NK-92 (cell line): ENCODE measurements around the gene NKX6-2.
"Not testable (repeated sequence)": the region's sequence is repeated elsewhere in the genome, so short reads cannot be mapped to it uniquely, and the experiment has no call there.

Experiments used
- DNase-seq: peaks from one replicate; lab custom pipeline; 2025; ENCODE audit not compliant: unreplicated experiment; lab: John Stamatoyannopoulos, UW

NKX6-2 gene

GRCh38 chr10:132761395-132762060 is 24.4 kb downstream of the NKX6-2 start:
- DNase-seq, result no peak

GRCh38 chr10:132758865-132759264 is 27.1 kb downstream of the NKX6-2 start:
- DNase-seq, result no peak

- DNase-seq, result no peak
Measured at GRCh38 chr10:132757171-132757570, 28.8 kb downstream of the NKX6-2 start.

GRCh38 chr10:132756591-132756990 is 29.4 kb downstream of the NKX6-2 start:
- no peak for DNase-seq

- no peak for DNase-seq
Measured at GRCh38 chr10:132755166-132755711, 30.7 kb downstream of the NKX6-2 start.

GRCh38 chr10:132754071-132754470 is 31.9 kb downstream of the NKX6-2 start:
- DNase-seq, result no peak

GRCh38 chr10:132753596-132753995 is 32.4 kb downstream of the NKX6-2 start:
- DNase-seq, result no peak

- DNase-seq, result no peak
Measured at GRCh38 chr10:132752961-132753360, 33.0 kb downstream of the NKX6-2 start.

- DNase-seq, result no peak
Measured at GRCh38 chr10:132752378-132752777, 33.6 kb downstream of the NKX6-2 start.

- no peak for DNase-seq
Measured at GRCh38 chr10:132750936-132751335, 35.0 kb downstream of the NKX6-2 start.

- no peak for DNase-seq
Measured at GRCh38 chr10:132749371-132749795, 36.6 kb downstream of the NKX6-2 start.

- no peak for DNase-seq
Measured at GRCh38 chr10:132748545-132749370, 37.2 kb downstream of the NKX6-2 start.

GRCh38 chr10:132748135-132748534 is 37.8 kb downstream of the NKX6-2 start:
- no peak for DNase-seq

- DNase-seq, result no peak
Measured at GRCh38 chr10:132746801-132747625, 38.9 kb downstream of the NKX6-2 start.

GRCh38 chr10:132746386-132746785 is 39.6 kb downstream of the NKX6-2 start:
- DNase-seq, result no peak

- no peak for DNase-seq
Measured at GRCh38 chr10:132745971-132746370, 40.0 kb downstream of the NKX6-2 start.

- no peak for DNase-seq
Measured at GRCh38 chr10:132745511-132745910, 40.4 kb downstream of the NKX6-2 start.

- DNase-seq, result no peak
Measured at GRCh38 chr10:132744839-132745238, 41.1 kb downstream of the NKX6-2 start.

GRCh38 chr10:132743925-132744490 is 41.9 kb downstream of the NKX6-2 start:
- no peak for DNase-seq

- not testable (repeated sequence) for DNase-seq
Measured at GRCh38 chr10:132743196-132743924, 42.6 kb downstream of the NKX6-2 start.
